Measurements from ENCODE around the gene SUGCT.

The SUGCT gene

DNA sequence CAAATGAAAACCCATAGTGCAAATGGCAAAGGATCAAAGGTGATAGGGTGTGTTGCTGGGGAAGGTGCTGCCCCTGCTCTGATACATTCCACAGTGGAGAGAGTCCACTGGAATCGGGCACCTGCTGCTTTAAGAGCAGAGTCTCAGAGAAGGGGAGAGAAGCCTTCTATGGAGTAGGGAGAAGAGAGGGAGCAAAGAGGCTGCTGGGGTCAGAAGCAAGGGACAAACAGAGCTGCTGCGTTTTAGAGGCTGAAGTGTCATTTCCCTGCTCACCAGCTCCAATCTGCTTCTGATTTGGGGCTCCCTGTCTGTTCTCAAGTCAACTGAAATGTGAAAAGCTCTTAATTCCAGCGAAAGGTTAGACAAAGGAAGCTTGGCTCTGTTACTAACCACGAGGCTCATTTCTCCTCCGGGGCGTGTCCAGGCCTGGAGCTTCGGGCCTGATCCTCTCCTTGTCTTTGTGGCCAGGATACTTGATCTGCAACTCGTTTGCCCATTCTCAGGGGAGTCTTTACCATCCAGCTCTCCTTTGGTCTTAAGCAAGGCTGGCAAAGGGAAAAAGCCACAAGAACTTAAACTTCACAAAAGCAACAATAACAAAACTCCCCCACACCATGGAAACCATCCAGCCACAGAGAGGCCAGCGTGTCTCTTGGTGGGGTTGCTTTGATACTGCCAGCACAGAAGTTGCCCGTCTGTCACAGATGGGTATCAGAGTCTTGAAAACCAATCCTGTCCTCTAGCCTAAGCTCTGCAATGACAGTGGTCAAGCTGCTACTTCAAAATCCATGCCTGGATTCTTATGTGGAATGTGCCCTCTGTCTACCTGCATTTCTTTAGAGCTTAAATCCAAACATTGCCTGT, 692.6 kb downstream of the SUGCT start:
- peak; percentile 56 for DNase-seq (ENCODE audit: low read depth)

DNA sequence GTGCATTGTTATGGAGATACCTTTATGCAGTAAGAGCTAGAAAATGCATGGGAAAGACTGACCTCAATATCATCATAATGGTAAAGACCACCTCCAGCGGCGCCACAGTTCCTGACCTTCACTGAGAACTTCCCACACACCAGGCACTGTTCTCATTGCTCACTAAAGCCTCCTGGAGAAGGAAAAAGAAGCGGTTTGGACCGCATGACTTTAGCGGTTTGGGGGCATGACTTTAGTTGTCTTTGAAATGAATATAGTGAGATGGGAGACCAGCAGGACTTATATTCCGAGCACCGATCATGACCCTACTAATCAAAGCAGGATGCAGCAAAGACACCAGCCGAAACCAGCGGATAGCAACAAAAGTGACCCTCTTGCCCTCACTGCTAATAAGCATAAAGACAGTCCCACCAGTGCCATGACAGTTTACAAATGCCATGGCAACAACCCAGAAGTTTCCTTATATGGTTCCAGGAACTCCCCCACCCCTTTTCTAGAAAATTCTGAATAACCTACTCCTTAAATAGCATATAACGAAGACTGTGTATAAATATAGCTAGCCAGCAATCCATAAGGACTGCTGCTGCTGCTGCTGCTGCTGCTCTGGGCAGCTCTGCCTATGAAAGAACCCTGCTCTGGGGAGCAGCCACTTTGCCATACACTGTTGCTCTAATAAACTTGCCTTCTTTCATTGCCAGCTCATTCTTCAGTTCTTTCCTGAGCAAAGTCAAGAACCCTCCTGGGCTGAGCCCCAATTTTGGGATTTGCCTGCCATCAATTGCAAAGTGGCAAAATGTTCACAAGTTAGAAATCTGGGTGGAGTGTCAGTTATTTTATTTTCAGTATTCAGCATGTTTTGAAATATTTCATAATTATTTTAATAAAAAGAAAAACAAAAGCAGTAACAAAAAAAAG, 694.1 kb downstream of the SUGCT start:
- DNase-seq (ENCODE audit: low read depth), result no peak

DNA sequence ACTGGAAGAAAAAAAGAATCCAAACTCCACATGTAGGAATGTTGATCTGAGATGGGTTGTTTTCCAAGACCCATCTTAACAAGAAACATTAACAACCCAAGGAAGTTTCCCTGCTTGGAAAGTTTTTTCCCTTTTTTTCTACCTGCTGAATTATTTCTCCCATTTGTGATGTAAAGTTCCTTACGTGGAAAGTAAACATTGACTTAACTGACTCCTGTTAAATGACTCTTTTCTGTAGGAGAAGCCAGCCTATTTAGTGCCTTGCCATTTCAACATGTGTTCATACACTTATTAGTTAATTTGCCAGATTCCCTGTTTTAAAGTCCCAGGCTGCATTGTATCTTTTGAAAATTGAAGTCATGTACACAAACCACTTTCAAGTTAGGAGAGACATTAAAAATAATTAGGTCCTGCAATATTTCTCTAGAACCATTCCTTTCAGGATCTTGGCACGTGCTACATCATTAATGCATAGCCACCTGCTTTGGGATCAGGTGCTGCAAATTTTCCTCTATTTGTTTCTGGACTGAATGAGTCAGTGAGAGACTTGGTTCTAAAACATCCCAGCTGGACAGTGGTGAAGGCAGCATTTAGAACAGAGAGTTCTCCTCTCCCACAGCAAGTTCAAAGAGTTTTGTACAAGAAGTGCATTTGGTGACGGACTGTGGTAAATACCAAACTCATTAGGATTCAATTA, 698.5 kb downstream of the SUGCT start:
- DNase-seq (ENCODE audit: low read depth), result no peak

GRCh38 chr7:40833888-40834234, 699.1 kb downstream of the SUGCT start:
- peak; percentile 26 for DNase-seq (ENCODE audit: low read depth)

GRCh38 chr7:40836218-40836617, 701.4 kb downstream of the SUGCT start:
- peak; percentile 12 for DNase-seq (ENCODE audit: low read depth)

- peak; percentile 64 for DNase-seq (ENCODE audit: low read depth)
These were observed 705.1 kb downstream of the SUGCT start for GRCh38 chr7:40839881-40840280.

GRCh38 chr7:40840990-40841389, 706.2 kb downstream of the SUGCT start:
- DNase-seq (ENCODE audit: low read depth), result no peak

- no peak for DNase-seq (ENCODE audit: low read depth)
These were observed 707.8 kb downstream of the SUGCT start for GRCh38 chr7:40842641-40843040.

- peak; percentile 32 for DNase-seq (ENCODE audit: low read depth)
These were observed 708.7 kb downstream of the SUGCT start for GRCh38 chr7:40843338-40843985.

- no peak for DNase-seq (ENCODE audit: low read depth)
These were observed 711.1 kb downstream of the SUGCT start for GRCh38 chr7:40845943-40846342.

GRCh38 chr7:40847921-40848320, 713.1 kb downstream of the SUGCT start:
- DNase-seq (ENCODE audit: low read depth), result no peak

DNA sequence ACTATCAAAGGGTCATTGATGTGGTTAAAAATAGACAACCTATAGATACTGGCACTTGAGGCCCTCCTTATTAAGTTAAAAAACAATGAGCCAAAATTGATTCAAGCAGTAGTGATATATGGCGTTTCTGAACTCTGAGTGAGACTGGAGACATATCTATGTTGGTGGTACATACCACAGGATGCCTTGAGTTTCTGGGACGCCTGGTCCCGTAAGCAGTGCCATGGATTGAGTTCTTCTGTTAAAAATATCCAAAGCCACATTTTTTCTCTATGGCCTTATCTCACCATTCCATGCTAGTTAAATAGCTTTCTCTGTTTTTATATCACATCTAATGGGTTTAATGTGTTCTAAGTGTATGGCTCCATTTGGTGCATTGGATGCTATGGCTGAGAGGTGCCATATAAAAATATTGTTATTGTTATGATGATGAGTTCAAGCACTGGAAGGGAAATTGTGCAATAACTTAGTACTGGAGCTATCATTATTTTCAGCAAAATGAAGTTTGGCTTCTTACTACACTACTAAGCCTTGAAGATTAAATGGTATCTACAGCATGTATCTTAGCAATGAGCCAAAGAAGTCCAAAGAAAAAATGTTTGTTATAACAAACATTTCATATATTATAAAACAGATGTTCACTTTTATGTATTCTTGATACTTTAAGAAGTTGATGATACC, 713.9 kb downstream of the SUGCT start:
- peak; percentile 70 for DNase-seq (ENCODE audit: low read depth)

GRCh38 chr7:40850017-40850416, 715.2 kb downstream of the SUGCT start:
- peak; percentile 28 for DNase-seq (ENCODE audit: low read depth)

- DNase-seq (ENCODE audit: low read depth), result no peak
These were observed 716.2 kb downstream of the SUGCT start for GRCh38 chr7:40851001-40851400.

DNA sequence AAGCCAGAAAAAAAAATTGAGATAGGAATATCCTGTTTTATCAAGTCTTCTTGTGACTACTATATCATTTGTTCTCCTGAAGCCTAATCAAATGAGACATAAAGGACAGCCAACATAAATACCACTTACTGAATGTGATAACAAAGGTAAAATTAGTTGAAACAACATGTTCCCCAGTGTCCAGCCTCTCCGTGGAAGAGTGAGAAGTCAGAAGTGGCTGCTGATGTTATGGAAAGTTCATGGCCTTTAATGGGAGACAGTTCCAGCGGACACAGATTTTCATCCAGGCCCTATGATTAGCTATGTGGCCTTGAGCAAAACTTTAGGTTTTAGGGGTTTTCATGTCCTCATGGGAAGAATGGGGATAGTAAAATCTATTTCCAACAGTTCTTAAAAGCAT, 724.3 kb downstream of the SUGCT start:
- DNase-seq (ENCODE audit: low read depth), result no peak

GRCh38 chr7:40859965-40860543, 725.2 kb downstream of the SUGCT start:
- no peak for DNase-seq (ENCODE audit: low read depth)

GRCh38 chr7:40865441-40866233, 730.8 kb downstream of the SUGCT start:
- no peak for DNase-seq (ENCODE audit: low read depth)

- DNase-seq (ENCODE audit: low read depth), result no peak
These were observed 731.8 kb downstream of the SUGCT start for GRCh38 chr7:40866601-40867000.

DNA sequence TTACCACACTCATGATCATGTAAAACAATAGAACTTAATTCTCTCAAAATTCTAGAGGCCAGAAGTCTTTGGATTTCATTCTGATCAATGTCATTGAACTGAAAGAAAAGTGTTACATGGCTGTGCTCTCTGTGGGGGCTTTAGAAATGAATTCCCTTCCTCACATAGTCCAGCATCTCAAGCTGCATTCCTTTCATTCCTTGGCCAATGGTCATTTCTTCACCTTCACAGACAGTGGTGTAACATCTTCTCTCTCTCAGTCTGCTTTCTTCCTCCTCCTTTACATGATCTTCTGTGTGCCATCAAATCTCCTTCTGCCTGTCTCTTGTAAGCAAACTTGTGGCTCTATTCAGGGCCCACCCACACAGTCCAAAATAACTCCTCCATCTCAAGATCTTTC, 735.3 kb downstream of the SUGCT start:
- peak; percentile 37 for DNase-seq (ENCODE audit: low read depth)

- DNase-seq (ENCODE audit: low read depth), result no peak
These were observed 738.4 kb downstream of the SUGCT start for GRCh38 chr7:40873248-40873647.

All from iris pigment epithelial cell (primary cell).